Effector memory CD8-positive, alpha-beta T cell (primary cell): ENCODE results near the gene TSPAN9.

Source experiments
- ATAC-seq: fragments of 150-1000 bp; cut with Tn5 transposase; replicated peaks from 2 replicates; pipeline ENCODE4 v1.10.0; 2021; ENCODE audit warnings: mild to moderate bottlenecking, moderate library complexity
- DNase-seq, 3 experiments: peaks; one replicate each; pipeline ENCODE4 v3.0.0; 2021
- H3K27ac Mint-ChIP-seq, 2 donors: one replicate each; pipeline ENCODE4 v1.8.0; 2022; ENCODE audit warnings: mild to moderate bottlenecking in 2 of 2, mixed read lengths in 2 of 2, moderate library complexity in 2 of 2
- H3K27me3 Mint-ChIP-seq, 2 donors: one replicate each; pipeline ENCODE4 v1.8.0; 2022; ENCODE audit warnings: mixed read lengths in 2 of 2
- H3K36me3 Mint-ChIP-seq: one replicate; pipeline ENCODE4 v1.8.0; 2022; ENCODE audit warnings: mild to moderate bottlenecking, moderate library complexity, mixed read lengths; ENCODE audit not compliant: insufficient read depth
- H3K4me1 Mint-ChIP-seq, 2 donors: one replicate each; pipeline ENCODE4 v1.8.0; 2022; ENCODE audit warnings: low read depth in 2 of 2, mixed read lengths in 2 of 2
- H3K4me3 Mint-ChIP-seq, 2 donors: one replicate each; pipeline ENCODE4 v1.8.0; 2022; ENCODE audit warnings: mild to moderate bottlenecking in 2 of 2, mixed read lengths in 2 of 2, moderate library complexity in 2 of 2
- H3K9me3 Mint-ChIP-seq, 2 donors: one replicate each; pipeline ENCODE4 v1.8.0; 2022; ENCODE audit warnings: mixed read lengths in 2 of 2

The TSPAN9 gene

DNA sequence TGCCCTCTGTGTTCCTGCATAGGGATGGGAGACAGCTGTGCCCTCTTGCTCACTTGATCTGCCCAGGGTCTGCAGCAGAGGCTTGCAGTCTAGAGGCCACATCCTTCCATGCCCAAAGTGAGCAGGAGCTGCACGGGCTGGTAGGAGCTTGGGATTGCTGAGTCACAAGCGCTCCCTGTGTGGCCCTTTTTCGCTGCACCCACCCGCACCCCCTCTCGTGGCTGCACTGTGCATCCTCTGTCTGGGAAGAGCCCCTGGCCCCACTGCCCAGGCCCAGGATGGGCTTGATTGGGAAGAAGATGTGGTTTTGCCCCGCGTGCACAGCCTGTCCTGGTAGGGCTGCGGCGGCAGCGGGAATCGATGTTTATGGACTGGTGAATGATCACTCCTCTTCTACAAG, 192.4 kb downstream of the TSPAN9 start:
- Mint-ChIP-seq H3K4me1 (no peaks in the 10 kb centered on the region), H3K9me3 (no peaks in the 10 kb centered on the region), H3K27ac (no peak overlapping the region), H3K27me3 (peaks cover 27 to 64% of the 10 kb centered on the region in 2 donors), H3K4me3 (no peak overlapping the region), H3K36me3 (no peaks in the 10 kb centered on the region)
- no peak for DNase-seq
- no peak for ATAC-seq

DNA sequence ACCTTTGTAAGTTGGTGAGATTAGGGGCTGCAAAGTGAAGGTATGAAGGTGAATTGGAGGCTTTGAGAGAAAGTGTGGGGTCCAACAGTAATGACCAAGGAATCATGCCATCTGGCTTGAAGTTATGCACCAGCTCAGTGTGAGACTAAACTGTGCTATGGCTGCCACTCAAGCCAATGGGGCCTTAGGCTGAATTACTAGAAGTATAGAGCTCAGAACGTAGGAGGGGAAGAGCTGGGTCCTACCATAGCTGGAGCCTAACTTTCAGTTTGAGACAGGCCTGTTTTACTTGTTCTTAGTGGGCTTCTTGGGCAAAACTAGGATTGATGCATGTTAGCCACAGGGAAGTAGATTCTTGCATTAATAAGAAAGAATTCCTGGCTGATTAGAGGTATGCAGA, 194.0 kb downstream of the TSPAN9 start:
- ATAC-seq: no peak
- peaks cover 29 to 69% of the 10 kb centered on the region in 2 donors for H3K27me3 Mint-ChIP-seq
- H3K9me3 Mint-ChIP-seq: no peaks in the 10 kb centered on the region
- no peaks in the 10 kb centered on the region for H3K36me3 Mint-ChIP-seq
- H3K4me1 Mint-ChIP-seq: no peaks in the 10 kb centered on the region
- no peak for DNase-seq
- no peak overlapping the region for H3K4me3 Mint-ChIP-seq
- no peak overlapping the region for H3K27ac Mint-ChIP-seq

DNA sequence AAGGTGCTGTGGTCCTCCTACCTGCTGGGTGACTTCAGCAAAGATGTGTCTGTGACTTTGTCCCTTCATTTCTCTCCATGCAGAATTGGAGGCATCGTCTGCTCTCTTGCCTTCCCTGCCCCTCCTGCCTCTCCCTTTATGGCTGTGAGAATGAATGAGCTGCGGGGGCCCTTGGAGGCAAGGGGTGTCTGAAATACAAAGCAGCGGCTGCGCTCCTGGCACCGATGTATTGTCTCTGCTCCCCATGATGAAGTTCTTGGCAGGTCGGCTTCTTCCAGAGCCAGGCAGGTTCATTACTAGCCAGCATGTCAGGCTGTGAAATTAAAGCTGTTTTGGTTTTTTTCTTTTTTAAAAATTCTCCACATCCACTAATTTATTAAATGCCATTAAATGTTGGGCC, 194.5 kb downstream of the TSPAN9 start:
- DNase-seq: no peak
- ATAC-seq: no peak
- H3K27me3 Mint-ChIP-seq: peaks cover 29 to 69% of the 10 kb centered on the region in 2 donors
- no peaks in the 10 kb centered on the region for H3K9me3 Mint-ChIP-seq
- peaks cover 2% of the 10 kb centered on the region for H3K36me3 Mint-ChIP-seq
- H3K4me1 Mint-ChIP-seq: no peaks in the 10 kb centered on the region
- no peak overlapping the region for H3K4me3 Mint-ChIP-seq
- no peak overlapping the region for H3K27ac Mint-ChIP-seq

DNA sequence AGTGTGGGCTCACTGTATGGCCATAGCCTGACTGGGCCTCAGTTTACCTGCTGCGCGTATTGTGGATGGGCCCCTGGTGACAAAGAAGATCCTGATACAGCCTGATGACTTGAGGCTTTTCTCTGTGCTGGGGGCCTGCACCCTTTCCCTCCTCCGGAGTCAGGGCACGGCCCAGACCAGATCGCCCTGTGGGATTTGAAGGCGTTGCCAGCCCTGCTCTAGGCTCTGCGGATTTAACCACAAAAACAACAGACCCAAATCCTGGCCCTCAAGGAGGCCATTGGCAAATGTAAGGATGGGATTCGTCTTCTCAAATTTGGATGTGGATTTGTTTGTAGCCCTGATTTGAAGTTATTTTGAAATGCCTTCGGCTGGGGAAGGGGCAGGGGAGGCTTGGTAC, 195.8 kb downstream of the TSPAN9 start:
- H3K4me1 Mint-ChIP-seq: no peaks in the 10 kb centered on the region
- no peaks in the 10 kb centered on the region for H3K9me3 Mint-ChIP-seq
- H3K36me3 Mint-ChIP-seq: peaks cover 3% of the 10 kb centered on the region
- H3K4me3 Mint-ChIP-seq: no peak overlapping the region
- H3K27me3 Mint-ChIP-seq: peaks cover 26 to 74% of the 10 kb centered on the region in 2 donors
- H3K27ac Mint-ChIP-seq: no peak overlapping the region
- DNase-seq (no peak), ATAC-seq (no peak)

DNA sequence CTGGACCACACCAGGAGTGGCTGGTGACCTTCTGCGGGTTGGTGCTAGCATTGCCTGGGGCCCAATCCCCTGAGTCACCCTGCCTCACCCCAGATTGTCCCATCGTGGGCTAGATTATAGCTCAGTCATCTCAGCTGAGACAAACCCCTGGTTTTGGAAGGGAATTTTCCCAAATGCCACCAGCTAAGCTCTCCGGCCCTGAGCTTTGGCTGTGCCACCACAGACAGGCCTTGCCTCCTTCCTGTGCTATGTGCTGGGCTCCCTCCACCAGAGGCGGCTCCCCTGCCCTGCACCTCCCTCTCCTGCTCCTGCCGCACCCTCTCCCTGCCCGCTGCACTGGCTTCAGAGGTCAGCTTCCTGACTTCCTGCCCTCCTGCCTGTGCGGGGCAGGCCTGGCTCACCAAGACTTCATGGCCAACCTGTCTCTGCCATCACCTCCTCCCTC, 196.3 kb downstream of the TSPAN9 start:
- DNase-seq (no peak), ATAC-seq (no peak)
- Mint-ChIP-seq H3K9me3 (no peaks in the 10 kb centered on the region), H3K27ac (no peak overlapping the region), H3K4me1 (no peaks in the 10 kb centered on the region), H3K4me3 (no peak overlapping the region), H3K36me3 (peaks cover 3% of the 10 kb centered on the region), H3K27me3 (peaks cover 27 to 79% of the 10 kb centered on the region in 2 donors)

DNA sequence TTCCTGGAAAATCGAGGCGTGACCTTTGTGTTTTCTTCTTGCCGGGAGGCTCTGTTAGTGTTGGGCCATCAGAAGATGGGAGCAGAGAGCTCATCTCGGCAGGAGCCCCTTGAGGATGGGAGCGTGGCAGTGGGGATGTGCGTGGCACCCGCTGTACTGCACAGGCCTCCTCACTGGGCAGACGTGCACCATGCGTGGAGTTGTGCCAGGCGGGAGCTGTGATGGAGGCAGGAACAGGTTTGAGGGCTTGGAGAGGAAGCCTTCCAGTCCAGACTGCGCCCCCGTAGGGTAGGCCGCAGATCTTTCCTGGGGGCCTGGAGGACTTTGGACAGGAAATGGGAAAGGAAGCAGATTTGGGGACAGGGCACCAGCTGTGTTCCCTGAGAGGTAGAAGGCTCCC, 197.5 kb downstream of the TSPAN9 start:
- no peaks in the 10 kb centered on the region for H3K9me3 Mint-ChIP-seq
- DNase-seq: no peak
- H3K4me3 Mint-ChIP-seq: no peak overlapping the region
- no peak for ATAC-seq
- H3K4me1 Mint-ChIP-seq: no peaks in the 10 kb centered on the region
- no peak overlapping the region for H3K27ac Mint-ChIP-seq
- peaks cover 39 to 83% of the 10 kb centered on the region in 2 donors for H3K27me3 Mint-ChIP-seq
- H3K36me3 Mint-ChIP-seq: peaks cover 3% of the 10 kb centered on the region

DNA sequence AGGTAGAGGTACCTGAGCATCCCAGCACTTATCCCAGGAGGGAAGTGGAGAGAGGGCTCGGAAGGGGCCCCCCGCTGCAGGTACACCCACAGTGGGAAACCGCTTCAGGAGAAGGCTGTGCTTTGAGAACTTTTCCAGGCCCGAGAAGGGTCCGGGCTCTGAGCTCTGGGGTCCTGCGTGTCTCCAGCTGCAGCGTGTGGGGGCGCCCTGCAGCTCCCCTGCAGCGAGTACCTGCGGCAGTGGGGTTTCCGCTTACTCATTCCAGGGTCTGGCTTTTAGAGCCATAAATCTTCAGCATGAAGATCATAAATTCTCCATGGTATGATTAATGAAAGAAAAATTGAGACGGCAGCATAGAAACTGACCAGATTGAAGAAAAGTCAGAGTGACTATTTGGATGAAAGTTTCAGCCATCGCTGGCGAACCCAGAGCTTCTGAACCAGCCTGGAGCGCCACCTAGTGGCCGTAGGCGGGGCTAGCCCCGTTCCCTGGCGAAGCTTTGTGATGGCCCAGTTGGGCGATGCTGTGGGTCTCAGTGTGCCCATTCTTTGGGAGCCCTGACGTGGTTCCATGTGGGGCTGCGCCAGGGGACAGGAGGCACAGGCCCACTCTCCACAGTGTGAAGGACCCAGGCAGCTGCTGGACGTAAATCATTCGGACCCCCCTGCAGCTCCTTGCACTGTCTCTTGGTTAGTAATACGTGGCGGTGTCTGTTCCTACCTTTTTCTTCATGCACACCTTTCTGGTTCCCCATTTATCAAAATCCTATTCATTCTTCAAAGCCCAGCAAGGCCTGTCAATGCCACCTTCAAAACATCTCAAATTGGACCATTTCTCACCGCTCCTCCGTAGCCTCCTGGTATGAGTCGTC, 198.2 kb downstream of the TSPAN9 start:
- Mint-ChIP-seq H3K4me3 (no peak overlapping the region), H3K27me3 (peaks cover 39 to 84% of the 10 kb centered on the region in 2 donors), H3K4me1 (no peaks in the 10 kb centered on the region), H3K9me3 (no peaks in the 10 kb centered on the region), H3K36me3 (peaks cover 3% of the 10 kb centered on the region), H3K27ac (no peak overlapping the region)
- ATAC-seq: peak; percentile 71
- peak; percentile 54 to 64 (median 62) for DNase-seq

DNA sequence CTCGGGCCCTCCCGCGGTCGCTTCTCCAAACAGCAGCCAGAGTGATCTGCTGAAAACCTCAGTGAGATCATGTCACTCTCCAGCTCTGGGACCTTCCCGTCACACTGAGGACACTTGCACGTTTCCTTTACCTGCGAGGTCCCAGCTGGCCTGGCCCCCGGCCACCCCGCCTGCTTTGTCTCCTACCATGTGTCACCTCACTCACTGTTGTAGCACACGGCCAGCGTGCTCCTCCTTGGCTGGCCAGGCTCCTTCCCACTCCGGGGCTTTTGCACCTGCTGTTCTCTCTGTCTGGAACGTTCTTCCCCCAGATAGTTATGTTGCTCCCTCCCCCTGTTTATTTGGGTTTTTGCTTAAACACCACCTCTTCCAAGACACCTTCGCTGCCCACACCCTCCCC, 199.0 kb downstream of the TSPAN9 start:
- no peak overlapping the region for H3K4me3 Mint-ChIP-seq
- ATAC-seq (no peak), DNase-seq (no peak)
- peaks cover 3% of the 10 kb centered on the region for H3K36me3 Mint-ChIP-seq
- H3K27me3 Mint-ChIP-seq: peaks cover 32 to 93% of the 10 kb centered on the region in 2 donors
- no peaks in the 10 kb centered on the region for H3K4me1 Mint-ChIP-seq
- no peak overlapping the region for H3K27ac Mint-ChIP-seq
- no peaks in the 10 kb centered on the region for H3K9me3 Mint-ChIP-seq

DNA sequence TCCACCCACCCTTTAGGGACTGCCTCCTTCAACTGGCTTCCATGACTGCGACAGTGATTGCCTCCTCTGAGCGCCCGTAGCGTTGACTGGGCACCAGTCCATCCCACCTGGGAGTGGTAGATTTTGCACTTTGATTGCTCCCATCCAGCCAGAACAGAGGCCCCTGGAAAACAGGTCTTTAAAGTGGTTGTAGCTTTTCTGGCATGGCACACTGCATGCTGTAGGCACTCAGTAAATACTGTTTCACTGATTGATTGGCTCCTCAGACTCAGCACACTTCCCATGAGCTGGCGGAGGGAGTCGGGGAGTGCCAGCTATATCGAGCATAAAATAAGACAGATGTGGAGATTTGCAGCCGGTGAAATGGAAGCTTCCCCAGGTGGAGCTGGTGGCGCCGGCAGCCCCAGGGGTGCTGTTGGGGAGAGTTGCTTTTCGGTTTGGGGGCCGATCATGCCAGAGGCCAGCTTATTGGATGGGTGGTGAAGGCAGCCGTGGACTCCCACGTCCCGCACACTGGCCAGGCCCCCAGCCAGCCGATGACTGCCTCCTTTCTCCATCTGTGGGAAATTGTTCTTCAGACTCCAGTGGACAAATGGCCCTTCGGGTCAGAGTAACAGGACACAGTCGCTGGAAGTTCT, 200.2 kb downstream of the TSPAN9 start:
- peaks cover 0 to 2% of the 10 kb centered on the region in 2 donors for H3K4me1 Mint-ChIP-seq
- peaks cover 3% of the 10 kb centered on the region for H3K36me3 Mint-ChIP-seq
- H3K9me3 Mint-ChIP-seq: no peaks in the 10 kb centered on the region
- peaks cover 27 to 90% of the 10 kb centered on the region in 2 donors for H3K27me3 Mint-ChIP-seq
- no peak overlapping the region for H3K27ac Mint-ChIP-seq
- DNase-seq (no peak), ATAC-seq (no peak)
- H3K4me3 Mint-ChIP-seq: no peak overlapping the region

DNA sequence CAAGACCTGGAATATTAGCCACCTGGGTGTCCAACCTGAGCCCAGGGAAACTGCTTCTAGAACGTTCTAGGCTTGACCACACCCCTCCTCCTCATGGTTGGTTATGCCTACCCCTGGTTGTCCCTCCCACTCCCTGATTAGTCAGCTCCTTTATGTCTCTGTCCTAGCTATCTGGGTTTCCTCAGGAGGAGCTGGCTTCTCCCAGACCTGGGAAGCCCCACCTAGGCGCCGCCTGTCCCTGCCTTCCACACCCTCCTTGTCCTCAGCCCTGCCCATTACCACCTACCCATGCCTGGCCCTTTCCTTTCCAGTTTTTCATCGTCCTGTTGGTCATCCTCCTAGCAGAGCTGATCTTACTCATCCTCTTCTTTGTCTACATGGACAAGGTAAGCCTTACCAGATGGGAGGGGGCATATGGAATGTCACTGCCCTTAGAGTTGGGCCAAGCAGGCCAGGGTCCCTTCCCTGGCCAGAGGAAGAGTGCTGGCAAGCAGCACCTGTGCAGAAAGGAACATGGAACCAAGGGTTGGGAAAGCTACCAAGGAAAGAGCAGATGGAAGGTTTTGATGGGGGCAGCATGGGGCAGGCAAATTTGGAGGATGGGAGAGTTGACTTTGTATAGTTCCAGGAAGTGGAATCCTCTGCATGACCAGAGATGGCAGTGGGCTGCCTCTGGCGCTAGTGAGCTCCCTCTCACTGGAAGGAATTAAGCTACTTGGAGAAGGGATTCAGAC, 201.7 kb downstream of the TSPAN9 start:
- H3K9me3 Mint-ChIP-seq: no peaks in the 10 kb centered on the region
- peaks cover 23 to 85% of the 10 kb centered on the region in 2 donors for H3K27me3 Mint-ChIP-seq
- H3K4me3 Mint-ChIP-seq: no peak overlapping the region
- peaks cover 3% of the 10 kb centered on the region for H3K36me3 Mint-ChIP-seq
- DNase-seq (no peak), ATAC-seq (no peak)
- no peak overlapping the region for H3K27ac Mint-ChIP-seq
- peaks cover 0 to 2% of the 10 kb centered on the region in 2 donors for H3K4me1 Mint-ChIP-seq

DNA sequence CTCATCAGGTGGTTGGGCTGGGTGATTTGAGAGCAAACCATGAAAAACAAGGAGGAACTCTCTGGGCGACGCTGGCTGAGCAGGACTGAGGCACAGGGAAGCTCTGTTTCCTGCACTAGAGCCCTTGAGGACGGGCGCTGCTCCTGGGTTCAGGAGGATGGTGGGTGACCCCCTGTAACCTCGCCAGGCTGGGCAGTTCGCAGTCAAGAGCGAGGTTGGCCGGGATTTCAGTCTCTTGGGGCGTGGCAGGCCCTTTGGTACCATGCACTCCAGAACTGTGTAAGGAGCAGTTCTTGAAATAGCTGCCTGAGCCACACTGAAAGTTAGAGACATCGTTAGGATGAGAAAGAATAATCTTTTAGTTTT, 202.2 kb downstream of the TSPAN9 start:
- ATAC-seq (no peak), DNase-seq (no peak)
- Mint-ChIP-seq H3K36me3 (peaks cover 6% of the 10 kb centered on the region), H3K27me3 (peaks cover 23 to 85% of the 10 kb centered on the region in 2 donors), H3K27ac (no peak overlapping the region), H3K4me3 (no peak overlapping the region), H3K4me1 (peaks cover 0 to 2% of the 10 kb centered on the region in 2 donors), H3K9me3 (no peaks in the 10 kb centered on the region)

DNA sequence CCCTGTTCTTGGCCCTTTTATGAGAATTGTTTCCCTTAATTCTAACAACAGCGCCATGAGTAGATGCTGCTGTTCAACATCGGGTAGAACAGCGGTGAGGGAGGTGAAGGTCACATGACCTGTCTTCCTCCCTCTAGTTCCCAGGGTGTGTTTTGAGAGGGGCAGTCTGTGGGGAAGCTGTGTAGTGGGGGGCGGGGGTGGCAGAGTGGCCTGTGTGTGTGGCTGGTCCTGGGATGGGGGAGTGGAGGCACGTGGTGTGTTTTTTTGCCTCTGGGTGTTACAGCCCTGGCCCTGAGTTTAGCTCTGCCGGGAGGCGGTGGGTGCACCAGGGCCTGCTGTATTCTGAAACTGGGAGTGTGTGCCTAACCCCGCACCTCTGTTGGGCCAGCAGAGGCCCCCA, 202.7 kb downstream of the TSPAN9 start:
- ATAC-seq (no peak), DNase-seq (no peak)
- Mint-ChIP-seq H3K9me3 (no peaks in the 10 kb centered on the region), H3K4me1 (peaks cover 0 to 2% of the 10 kb centered on the region in 2 donors), H3K4me3 (no peak overlapping the region), H3K27ac (no peak overlapping the region), H3K27me3 (peaks cover 27 to 85% of the 10 kb centered on the region in 2 donors), H3K36me3 (peaks cover 6% of the 10 kb centered on the region)

DNA sequence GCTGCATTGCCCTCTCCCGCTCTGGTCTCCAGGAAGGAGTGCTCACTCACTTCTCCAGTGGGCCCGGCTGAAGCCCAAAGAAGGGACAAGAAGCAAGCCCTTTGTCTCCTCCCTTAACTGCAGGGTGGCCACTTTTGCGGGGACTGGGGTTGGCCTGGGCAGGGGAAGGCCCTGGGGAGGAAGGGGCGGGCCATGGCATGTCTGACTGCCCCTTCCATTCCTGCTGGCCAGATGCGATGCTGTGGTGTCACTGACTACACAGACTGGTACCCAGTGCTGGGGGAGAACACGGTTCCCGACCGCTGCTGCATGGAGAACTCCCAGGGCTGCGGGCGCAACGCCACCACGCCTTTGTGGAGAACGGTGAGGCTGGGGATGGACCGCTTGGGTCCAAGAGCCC, 203.8 kb downstream of the TSPAN9 start:
- H3K4me1 Mint-ChIP-seq: peaks cover 0 to 2% of the 10 kb centered on the region in 2 donors
- H3K4me3 Mint-ChIP-seq: no peak overlapping the region
- no peak overlapping the region for H3K27ac Mint-ChIP-seq
- DNase-seq (no peak), ATAC-seq (no peak)
- peaks cover 25 to 82% of the 10 kb centered on the region in 2 donors for H3K27me3 Mint-ChIP-seq
- peaks cover 6% of the 10 kb centered on the region for H3K36me3 Mint-ChIP-seq
- H3K9me3 Mint-ChIP-seq: no peaks in the 10 kb centered on the region
